Lung (tissue), 12 donors: ENCODE data around the gene SLC39A13. TPM values are rescaled to one million over a fixed set of nuclear protein-coding genes. Genes with fewer than 3 reads are reported as not detected.

ENCODE experiments used
- ATAC-seq: fragments of 200-7000 bp; cut with Tn5 transposase; one replicate; pipeline ENCODE4 v1.9.1; 2020; ENCODE audit warnings: moderate number of reproducible peaks; ENCODE audit not compliant: insufficient read depth, low FRiP score
- DNase-seq, 3 donors: peaks; one replicate each; pipeline ENCODE4 v3.0.0-alpha.2; 2013 to 2017
- H3K27ac ChIP-seq, 2 donors: one replicate each; pipeline ENCODE4 v1.5.1; 2013; ENCODE audit warnings: mild to moderate bottlenecking in 2 of 2, moderate library complexity in 2 of 2, control low read depth in 1 of 2, inconsistent platforms in 1 of 2, low read depth in 1 of 2, low read length in 1 of 2
- H3K27me3 ChIP-seq, 3 donors: one replicate each; pipeline ENCODE4 v1.5.1; 2013; ENCODE audit warnings: low read length in 2 of 3; ENCODE audit not compliant: control insufficient read depth in 3 of 3, insufficient read depth in 3 of 3
- H3K36me3 ChIP-seq, 4 donors: one replicate each; pipeline ENCODE4 v1.5.1; 2013; ENCODE audit warnings: low read length in 4 of 4, mild to moderate bottlenecking in 1 of 4, moderate library complexity in 1 of 4; ENCODE audit not compliant: control insufficient read depth in 4 of 4, insufficient read depth in 4 of 4
- H3K4me1 ChIP-seq, 5 donors: one replicate each; pipeline ENCODE4 v1.5.1; 2013; ENCODE audit warnings: low read length in 5 of 5, mild to moderate bottlenecking in 2 of 5, moderate library complexity in 1 of 5; ENCODE audit not compliant: control insufficient read depth in 5 of 5, insufficient read depth in 5 of 5
- H3K4me3 ChIP-seq: one replicate; pipeline ENCODE4 v1.5.1; 2013; ENCODE audit warnings: mild to moderate bottlenecking, control low read depth, moderate library complexity
- H3K9ac ChIP-seq, 2 donors: one replicate each; pipeline ENCODE4 v1.5.1; 2013; ENCODE audit warnings: low read length in 2 of 2, control low read depth in 1 of 2; ENCODE audit not compliant: insufficient read depth in 1 of 2
- H3K9me3 ChIP-seq, 4 donors: one replicate each; pipeline ENCODE4 v1.5.1; 2013; ENCODE audit warnings: low read length in 3 of 4, mild to moderate bottlenecking in 1 of 4, moderate library complexity in 1 of 4; ENCODE audit not compliant: control insufficient read depth in 4 of 4, insufficient read depth in 3 of 4
- WGBS, 2 donors: extraction: QIAGEN DNeasy Blood & Tissue Kit; methylation state at CpG; one replicate each; pipeline ENCODE4 v1.1.7; 2013; 5-methylcytosine and 5-hydroxymethylcytosine counted together
- polyA plus RNA-seq, 2 donors: library from polyadenylated mRNA; stranded (reverse); fragments of 200-250 nt; gene quantifications; one replicate each; pipeline ENCODE4 v1.2.1, GENCODE V29; 2013
- total RNA-seq, 2 donors: library from RNA; depleted of rRNA in 1 of 2; stranded (reverse); fragments of >200 nt in 1 of 2; gene quantifications; one replicate each; pipeline ENCODE4 v1.2.1, GENCODE V29; 2014 to 2021
- TF ChIP-seq, protein P1 (sequence below): IDR thresholded peaks from 2 replicates; pipeline ENCODE4 v1.5.1; 2012; ENCODE audit warnings: mild to moderate bottlenecking; ENCODE audit errors: control extremely low read depth, extremely low read depth
- donor health status: control.
- donor health status: control.
- donor health status: Bipolar disorder and iron deficiency.
- donor health status: healthy.
- donor health status: DM: yes; HTN: yes; CAD: no.

The SLC39A13 gene
- total and polyA plus RNA-seq, 4 donors = 31.8 to 83.8 (median 74.8) TPM

DNA sequence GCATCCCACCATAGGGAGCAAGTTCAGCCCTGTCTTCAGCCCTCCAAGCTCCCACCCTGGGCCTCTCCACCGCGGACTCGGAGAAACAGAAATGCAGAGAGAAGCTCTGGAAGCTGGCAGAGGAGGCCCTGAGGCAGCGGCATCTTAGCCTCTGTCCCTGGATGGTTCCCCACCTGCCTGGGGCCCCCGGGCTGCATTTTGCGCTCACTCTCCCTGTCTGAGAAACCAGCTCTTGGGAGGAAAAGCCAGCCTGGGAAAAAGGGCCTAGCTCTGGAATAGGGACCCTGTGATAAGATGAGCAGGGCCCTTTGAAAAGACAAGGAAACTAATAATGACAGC, 18.0 kb upstream of the SLC39A13 start:
- H3K9ac ChIP-seq = no peak overlapping the region
- no peaks in the 10 kb centered on the region for H3K27me3 ChIP-seq
- TF ChIP-seq, protein P1, sequence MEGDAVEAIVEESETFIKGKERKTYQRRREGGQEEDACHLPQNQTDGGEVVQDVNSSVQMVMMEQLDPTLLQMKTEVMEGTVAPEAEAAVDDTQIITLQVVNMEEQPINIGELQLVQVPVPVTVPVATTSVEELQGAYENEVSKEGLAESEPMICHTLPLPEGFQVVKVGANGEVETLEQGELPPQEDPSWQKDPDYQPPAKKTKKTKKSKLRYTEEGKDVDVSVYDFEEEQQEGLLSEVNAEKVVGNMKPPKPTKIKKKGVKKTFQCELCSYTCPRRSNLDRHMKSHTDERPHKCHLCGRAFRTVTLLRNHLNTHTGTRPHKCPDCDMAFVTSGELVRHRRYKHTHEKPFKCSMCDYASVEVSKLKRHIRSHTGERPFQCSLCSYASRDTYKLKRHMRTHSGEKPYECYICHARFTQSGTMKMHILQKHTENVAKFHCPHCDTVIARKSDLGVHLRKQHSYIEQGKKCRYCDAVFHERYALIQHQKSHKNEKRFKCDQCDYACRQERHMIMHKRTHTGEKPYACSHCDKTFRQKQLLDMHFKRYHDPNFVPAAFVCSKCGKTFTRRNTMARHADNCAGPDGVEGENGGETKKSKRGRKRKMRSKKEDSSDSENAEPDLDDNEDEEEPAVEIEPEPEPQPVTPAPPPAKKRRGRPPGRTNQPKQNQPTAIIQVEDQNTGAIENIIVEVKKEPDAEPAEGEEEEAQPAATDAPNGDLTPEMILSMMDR = no peak
- no peak for ATAC-seq
- WGBS, 2 donors = 94 to 95% methylated on average over 6 of the region's 6 CpGs
- H3K27ac ChIP-seq = peak overlapping the region in 1 of 2 donors; percentile 73
- no peaks in the 10 kb centered on the region for H3K36me3 ChIP-seq
- no peak for DNase-seq
- no peaks in the 10 kb centered on the region for H3K9me3 ChIP-seq
- peaks cover 0 to 15% (median 0%) of the 10 kb centered on the region in 5 donors for H3K4me1 ChIP-seq
- no peak overlapping the region for H3K4me3 ChIP-seq

DNA sequence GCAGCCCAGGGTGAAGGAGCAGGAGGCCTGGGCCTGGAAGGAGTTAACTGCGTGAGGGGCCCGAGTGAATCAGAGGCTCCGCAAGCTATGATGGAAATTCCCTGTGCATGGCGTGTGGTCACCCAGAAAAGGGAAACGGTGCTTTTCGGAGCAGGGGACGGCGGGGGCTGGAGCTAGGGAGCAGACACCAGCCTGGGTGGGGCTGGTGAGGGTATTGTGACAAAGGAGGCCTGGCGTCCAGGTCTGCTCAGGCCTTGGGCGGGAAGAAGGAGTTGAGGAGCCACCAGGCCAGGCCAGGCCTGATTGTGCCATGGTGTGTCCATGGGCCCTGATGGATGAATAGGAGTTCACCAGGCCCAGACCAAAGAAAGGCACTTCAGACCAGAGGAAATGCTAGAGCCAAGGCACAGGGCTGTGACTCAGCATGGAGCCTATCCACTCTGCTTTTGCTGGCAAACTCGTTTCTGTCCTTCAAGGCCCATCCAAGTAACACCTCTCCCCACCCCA, 17.3 kb upstream of the SLC39A13 start:
- Histone ChIP-seq H3K27me3 (no peaks in the 10 kb centered on the region), H3K9ac (no peak overlapping the region), H3K27ac (peak overlapping the region in 1 of 2 donors; percentile 73), H3K4me3 (no peak overlapping the region), H3K9me3 (no peaks in the 10 kb centered on the region), H3K36me3 (no peaks in the 10 kb centered on the region), H3K4me1 (peaks cover 0 to 17% (median 0%) of the 10 kb centered on the region in 5 donors)
- ATAC-seq (no peak), DNase-seq (no peak)
- TF ChIP-seq, protein P1 = no peak
- WGBS, 2 donors = 39 to 62% methylated on average over 11 of the region's 11 CpGs

DNA sequence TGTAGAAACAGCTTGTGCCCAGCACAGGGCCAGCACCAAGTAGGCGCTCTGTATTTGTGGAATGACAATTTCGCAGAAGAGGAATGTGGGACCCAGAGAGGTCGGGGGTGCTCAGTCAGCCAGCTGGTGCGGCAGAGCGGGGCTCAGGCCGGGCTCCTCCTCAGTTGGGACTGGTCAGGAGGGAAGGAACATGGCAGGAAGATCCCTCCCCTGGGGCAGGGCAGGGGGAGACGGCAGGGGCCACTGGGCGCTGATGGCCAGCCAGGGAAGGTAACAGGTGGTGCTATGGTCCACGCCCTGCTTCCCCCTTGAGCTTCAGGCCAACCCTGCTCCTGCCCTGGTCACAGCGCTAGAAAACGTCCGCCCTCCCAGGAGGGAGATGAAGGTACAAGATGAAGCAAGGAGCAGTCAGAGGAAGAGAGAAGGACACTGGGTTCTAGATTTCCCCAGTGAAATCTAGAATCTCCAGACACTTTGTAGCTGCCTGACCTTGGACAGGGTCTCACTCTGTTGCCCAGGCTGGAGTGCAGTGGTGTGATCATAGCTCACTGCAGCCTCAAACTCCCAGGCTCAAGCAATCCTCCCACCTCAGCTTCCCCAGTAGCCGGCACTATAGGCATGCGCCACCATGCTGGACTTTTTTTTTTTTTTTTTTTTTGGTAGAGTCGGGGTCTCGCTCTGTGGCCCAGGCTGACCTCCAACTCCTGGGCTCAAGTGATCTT, 16.5 kb upstream of the SLC39A13 start:
- no peaks in the 10 kb centered on the region for H3K36me3 ChIP-seq
- H3K9me3 ChIP-seq = no peaks in the 10 kb centered on the region
- WGBS, 2 donors = 65 to 85% methylated on average over 15 to 16 of the region's 16 CpGs
- H3K27me3 ChIP-seq = no peaks in the 10 kb centered on the region
- DNase-seq (no peak), ATAC-seq (no peak)
- no peak overlapping the region for H3K9ac ChIP-seq
- peaks cover 0 to 17% (median 0%) of the 10 kb centered on the region in 5 donors for H3K4me1 ChIP-seq
- TF ChIP-seq, protein P1 = no peak
- H3K4me3 ChIP-seq = no peak overlapping the region
- H3K27ac ChIP-seq = peak overlapping the region in 1 of 2 donors; percentile 71
